ENCODE data around the gene COL5A1.

DNA sequence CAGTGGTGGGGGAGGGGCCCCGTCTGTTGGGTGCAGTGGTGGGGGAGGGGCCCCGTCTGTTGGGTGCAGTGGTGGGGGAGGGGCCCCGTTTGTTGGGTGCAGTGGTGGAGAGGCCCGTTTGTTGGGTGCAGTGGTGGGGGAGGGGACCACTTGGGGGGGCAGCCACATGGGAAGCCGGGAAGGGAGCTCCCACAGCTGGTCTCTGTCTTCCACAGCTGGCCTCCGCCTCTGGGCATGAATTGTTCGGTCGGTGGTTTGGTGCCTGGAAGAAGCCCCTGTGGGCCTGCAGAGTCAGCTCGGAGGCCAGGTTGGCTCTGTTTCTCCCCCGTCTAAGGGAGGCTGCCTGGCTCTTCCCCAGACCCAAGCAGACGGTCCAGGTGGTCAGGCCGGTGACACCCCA is 69.3 kb downstream of the COL5A1 start:
- TF ChIP-seq POLR2A (IDR thresholded peaks at IDR 0.05) = no peak
- no peak for TF ChIP-seq CTCF (IDR thresholded peaks at IDR 0.05)

Data from Peyer's patch (tissue), 4 donors.